HG02840 (cell line): ENCODE data around the gene SEZ6L.

Experiments used
- ATAC-seq: cut with Tn5 transposase; IDR thresholded peaks from one replicate; pipeline ENCODE4 v1.9.1; 2021; ENCODE audit warnings: mild to moderate bottlenecking, moderate library complexity, moderate number of reproducible peaks; ENCODE audit not compliant: unreplicated experiment, low FRiP score

SEZ6L gene

DNA sequence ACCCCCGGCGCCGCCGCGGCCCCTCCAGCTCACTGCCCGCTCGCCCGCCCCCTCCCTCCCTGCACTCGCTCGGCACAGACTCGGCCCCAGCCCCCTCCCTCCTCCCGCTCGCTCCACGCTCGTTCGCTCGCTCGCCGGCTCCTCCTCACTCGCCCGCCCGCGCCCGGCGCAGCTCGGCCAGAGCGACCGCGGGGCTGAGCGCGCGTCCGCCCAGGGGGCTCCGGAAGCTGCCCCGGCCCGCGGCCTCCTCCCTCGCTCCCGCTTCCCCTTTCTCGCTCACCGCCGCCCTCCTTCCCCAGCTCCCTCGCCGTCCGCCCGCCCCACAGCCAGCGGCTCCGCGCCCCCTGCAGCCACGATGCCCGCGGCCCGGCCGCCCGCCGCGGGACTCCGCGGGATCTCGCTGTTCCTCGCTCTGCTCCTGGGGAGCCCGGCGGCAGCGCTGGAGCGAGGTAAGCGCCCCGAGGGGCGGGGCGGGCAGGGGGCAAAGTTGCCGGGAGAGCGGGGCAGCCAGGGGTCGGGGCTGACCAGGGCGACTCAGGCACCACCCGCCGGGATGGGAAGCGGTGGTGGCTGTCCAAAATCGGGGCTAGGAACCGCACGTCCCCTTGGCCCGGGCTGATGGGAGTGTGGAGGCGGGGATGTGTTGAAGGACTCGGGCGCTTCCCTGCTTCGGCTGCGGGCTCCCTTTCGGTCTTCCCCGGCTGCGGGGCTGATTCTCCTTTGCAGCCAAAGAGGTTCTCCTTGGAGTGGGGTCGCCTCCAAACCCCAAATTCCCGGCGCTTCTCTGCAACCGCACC, at the start of gene SEZ6L:
Gene SEZ6L (plus strand): TSS at position 148 of the 797 bp plus-strand sequence. CDS start 208 bp downstream, at position 356.
- ATAC-seq: no peak

DNA sequence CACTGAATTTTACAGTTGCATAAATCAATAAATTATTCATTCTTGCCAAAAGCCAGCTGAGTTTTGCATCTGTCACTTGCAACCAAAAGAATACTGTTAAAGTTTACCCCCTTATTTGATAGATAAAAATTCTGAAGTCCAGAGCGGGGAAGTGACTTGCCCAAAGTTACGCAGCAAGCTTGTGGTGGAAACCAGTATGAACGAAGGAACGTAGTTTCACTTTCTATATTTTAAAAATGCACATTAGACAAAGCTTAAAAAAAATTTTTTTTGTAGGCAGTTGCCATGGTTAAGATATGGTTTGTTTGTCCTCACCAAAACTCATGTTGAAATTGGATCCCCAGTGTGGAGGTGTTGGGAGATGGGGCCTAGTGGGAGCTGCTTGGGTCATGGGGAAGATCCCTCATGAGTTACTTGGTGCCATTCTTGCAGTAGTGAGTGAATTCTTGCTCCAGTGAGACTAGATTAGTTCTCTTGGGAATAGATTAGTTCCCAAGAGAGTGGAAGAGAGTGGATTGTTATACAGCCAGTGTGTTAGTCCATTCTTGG, 46.3 kb upstream of the SEZ6L start:
- no peak for ATAC-seq

DNA sequence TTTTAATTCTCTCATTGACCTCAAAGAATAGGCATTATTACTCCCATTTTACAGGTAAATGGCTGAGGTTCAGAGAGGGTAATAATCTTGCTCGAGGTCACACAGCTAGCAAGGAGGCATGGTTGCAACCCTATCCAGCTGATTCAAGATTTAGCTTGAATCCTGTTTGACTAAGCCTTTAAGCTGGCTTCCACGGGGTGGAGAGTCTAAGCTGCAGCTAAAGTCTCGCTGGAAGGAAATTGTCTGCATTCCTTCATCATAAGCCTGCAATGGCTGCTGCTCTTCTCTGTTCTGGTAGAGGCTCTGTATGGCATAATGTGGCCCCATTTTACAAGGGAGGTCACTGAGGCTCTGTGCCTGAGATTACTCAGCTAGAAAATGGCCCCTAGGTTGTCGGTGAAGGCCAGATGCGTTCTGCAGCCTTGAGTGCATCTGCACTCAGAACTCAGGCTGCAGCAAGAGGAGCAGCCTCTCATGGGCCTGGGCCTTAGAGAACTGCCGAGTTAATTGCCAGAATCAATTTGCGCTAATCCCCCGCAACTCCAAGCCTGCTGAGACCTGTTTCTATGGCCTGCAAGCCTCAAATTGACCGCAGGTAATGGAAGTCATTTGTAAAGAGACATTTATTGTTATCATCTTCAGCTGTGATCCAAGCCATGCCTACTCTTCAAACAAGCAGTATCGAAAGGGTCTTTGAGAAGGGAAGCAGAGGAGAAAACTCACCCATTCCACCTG, 44.1 kb upstream of the SEZ6L start:
- no peak for ATAC-seq

DNA sequence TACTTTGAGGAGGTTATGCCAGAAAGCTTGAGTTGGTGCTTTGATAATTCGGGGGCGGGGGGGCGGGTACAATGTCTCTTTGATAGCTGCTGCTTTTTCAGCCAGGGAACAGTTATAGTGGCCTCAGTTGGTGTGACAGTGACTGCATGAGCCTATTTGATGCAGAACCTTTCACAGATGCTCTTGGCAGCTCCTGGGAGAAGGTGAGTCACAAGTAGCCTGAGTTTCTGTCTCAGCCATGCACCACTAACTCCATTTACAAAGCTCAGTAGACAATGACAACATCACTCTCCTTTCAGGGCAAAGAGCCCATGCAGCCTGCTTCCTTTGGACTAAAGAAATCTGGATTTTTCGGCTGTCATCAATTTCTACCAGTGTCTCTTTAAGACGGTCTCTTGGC, 42.1 kb upstream of the SEZ6L start:
- ATAC-seq: no peak

DNA sequence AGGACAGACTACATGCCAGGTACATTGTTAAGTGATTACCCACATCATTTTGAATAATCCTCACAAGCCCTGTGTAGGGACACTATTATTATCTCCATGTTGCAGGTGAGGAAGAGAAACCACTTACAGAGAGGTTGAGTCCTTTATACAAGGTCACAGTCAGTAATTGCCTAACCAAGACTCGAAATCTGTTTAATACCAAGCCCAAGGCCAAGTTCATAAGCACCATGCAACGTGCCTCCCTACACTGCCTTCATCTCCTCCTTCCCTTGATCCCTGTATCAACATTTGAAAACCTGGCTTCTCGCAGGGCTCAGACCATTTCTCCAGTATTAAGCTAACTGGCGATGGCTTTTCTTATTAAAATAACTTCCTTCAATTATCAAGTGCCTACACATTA, 41.7 kb upstream of the SEZ6L start:
- no peak for ATAC-seq

DNA sequence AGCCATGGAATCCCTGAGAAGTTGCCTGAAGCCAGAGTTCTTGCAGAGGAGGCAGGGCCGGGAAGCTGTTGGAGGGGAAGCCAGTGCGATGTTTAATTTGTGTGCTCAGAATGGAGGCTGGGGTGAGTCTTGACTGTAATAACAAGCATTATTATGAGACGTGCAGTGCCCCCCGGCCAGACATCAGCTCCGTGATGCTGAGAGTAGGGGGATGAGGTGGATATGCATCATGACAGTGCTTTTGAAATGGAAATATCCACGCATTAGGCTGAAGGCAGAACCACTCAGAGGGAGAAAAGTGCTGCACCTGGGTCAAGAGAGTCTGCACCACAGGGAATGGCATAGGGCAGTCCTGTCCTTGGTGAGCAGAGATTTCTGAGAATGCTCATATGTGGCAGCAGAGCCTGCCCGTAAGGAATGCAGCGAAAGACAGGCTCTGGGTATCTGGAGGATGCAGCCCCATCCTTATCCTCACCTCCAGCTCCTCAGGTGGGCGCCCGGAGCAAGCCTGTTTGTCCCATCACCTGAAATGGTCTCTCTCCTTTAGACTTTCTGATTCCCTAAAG, 37.6 kb upstream of the SEZ6L start:
- ATAC-seq: no peak

- no peak for ATAC-seq
Observed at GRCh38 chr22:26134654-26135330, 34.5 kb upstream of the SEZ6L start.

GRCh38 chr22:26135806-26136205, 33.5 kb upstream of the SEZ6L start:
- no peak for ATAC-seq

- no peak for ATAC-seq
Observed at GRCh38 chr22:26139310-26139709, 30.0 kb upstream of the SEZ6L start.

DNA sequence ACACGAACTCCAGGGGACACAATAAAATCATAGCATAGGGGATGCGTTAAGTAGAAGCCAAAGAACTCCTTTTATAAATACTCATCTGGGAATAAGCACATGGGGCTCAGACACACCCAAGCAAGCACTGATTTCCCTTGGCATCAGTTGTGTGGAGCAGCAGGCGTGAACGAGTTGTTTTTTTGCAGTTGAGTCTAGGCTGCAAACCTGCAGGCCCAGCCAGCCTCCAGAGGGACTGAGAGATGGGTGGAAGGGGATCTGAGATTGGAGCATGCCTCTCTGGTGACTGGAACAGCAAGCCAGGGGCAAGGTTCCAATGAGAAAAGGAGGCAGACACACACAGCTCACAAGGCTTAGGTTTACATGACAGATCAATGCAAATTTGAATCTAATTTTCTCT, 27.4 kb upstream of the SEZ6L start:
- ATAC-seq: no peak

- ATAC-seq: no peak
Observed at GRCh38 chr22:26143806-26144325, 25.4 kb upstream of the SEZ6L start.

- ATAC-seq: no peak
Observed at GRCh38 chr22:26159886-26160285, 9.4 kb upstream of the SEZ6L start.

DNA sequence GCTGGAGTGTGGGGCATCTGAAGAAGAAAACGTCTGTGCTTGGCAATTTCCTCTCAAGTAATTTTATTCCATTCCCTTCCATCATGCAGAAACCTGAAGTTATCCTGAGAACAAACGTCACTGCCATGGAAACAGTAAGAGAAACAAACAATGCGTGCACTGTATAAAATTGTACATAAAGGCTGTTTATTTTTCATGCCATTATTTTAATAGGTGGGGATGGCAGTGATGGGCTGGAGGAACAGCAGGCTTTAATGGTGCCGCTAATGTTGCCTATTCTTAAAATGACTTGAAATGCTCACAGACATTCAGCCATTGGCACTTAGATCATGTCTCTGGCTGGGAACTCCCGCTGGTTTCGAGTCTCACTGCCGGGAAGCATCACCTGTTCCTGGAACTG, 7.5 kb upstream of the SEZ6L start:
- no peak for ATAC-seq

GRCh38 chr22:26162926-26163325, 6.3 kb upstream of the SEZ6L start:
- no peak for ATAC-seq

DNA sequence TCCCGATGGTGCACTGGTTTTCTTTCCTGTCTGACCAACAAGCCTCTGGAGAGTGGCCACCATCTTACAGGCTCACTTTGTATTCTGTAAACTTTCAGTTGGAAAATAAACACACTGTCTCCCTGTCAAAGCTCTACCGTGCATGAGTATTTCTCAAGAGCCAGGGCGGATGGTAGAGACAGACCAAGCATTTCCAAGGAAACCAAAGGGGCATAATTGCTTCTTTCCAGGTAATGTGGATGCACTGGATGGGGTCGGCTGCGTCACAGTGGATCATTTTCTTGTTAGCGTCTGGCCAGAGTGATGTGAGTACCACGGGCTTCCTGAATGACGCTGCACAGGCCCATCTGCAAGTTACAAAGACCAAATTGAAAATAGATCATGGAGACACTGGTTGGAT, 5.1 kb upstream of the SEZ6L start:
- no peak for ATAC-seq

- ATAC-seq: no peak
Observed at GRCh38 chr22:26168330-26168851, 871 bp upstream of the SEZ6L start.

DNA sequence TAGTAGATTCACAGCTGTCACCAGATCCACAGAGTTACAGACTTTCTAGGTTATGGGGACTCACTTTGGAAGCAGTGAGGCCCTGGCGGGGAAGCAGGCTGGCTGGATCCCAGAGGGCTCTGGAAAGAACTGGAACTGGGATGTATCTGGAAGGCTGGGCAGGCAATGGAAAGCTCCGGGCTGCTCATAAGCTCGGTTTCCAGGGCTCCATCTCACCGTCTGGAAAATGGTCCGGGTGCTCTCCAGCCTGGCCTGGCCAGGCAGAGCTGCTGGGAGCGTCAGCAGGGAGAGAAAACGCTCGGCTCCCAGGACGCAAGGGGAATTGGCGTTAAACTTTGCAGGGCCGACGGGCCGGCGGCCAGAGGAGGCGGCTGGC, 335 bp upstream of the SEZ6L start:
- no peak for ATAC-seq

DNA sequence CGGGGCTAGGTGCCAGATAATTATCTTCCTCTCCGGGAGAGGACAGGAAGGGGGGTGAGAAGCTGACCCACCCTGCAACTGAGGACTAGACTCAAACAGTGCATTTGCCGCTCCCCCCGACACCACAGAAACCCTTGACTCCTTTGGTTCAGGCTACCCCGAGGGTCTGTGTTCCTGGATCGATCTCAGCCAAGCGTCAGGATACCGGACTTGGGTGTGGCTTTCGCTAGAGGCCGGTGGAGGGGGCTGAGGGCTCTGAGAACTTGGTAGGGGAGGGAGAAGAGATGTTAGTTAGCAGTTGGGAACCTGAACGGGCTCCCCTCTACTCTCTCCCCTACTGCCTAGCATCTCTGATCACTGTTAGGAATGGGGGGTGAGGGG, 840 bp downstream of the SEZ6L start:
- ATAC-seq: no peak

- no peak for ATAC-seq
Observed at GRCh38 chr22:26170795-26171580, 1.7 kb downstream of the SEZ6L start.
